SU-DHL-6 (cell line): Measurements from ENCODE around the gene RNF144B.

Source experiments
- H2AFZ ChIP-seq: fragments of 200-600 bp; sonication (generic); 2 replicates; pipeline ENCODE4 v1.6.1; 2014; ENCODE audit warnings: low read depth, mild to moderate bottlenecking, moderate library complexity, mixed read lengths, antibody characterized with exemption, low read length; ENCODE audit not compliant: severe bottlenecking
- H3F3A ChIP-seq: fragments of 200-600 bp; shearing (Covaris generic); 2 replicates; pipeline ENCODE4 v1.6.0; 2016; ENCODE audit warnings: antibody characterized with exemption, mild to moderate bottlenecking; ENCODE audit not compliant: insufficient read depth
- H3K27ac ChIP-seq: fragments of 200-600 bp; sonication (generic); 2 replicates; pipeline ENCODE4 v1.5.1; 2016; ENCODE audit warnings: low read depth, mild to moderate bottlenecking, low read length, moderate library complexity, mixed read lengths
- H3K27me3 ChIP-seq: fragments of 200-600 bp; sonication (generic), shearing (Covaris generic); 2 replicates; pipeline ENCODE4 v1.6.0; 2014; ENCODE audit warnings: mild to moderate bottlenecking, low read length
- H3K36me3 ChIP-seq: fragments of 200-600 bp; sonication (generic); 2 replicates; pipeline ENCODE4 v1.6.1; 2014; ENCODE audit warnings: mild to moderate bottlenecking, low read length, mixed read lengths
- H3K4me2 ChIP-seq: fragments of 300-600, 200-600 bp; shearing (Covaris generic), sonication (generic); 2 replicates; pipeline ENCODE4 v1.6.0; 2014; ENCODE audit warnings: low read length, low read depth, mild to moderate bottlenecking; ENCODE audit not compliant: poor library complexity, severe bottlenecking
- H3K4me3 ChIP-seq: fragments of 200-600 bp; sonication (generic); 2 replicates; pipeline ENCODE4 v1.5.1; 2014; ENCODE audit warnings: antibody characterized with exemption, low read length, mild to moderate bottlenecking, mixed read lengths; ENCODE audit not compliant: insufficient read depth, poor library complexity, severe bottlenecking
- H3K79me2 ChIP-seq: fragments of 200-600 bp; sonication (generic); 2 replicates; pipeline ENCODE4 v1.6.1; 2014; ENCODE audit warnings: mild to moderate bottlenecking, low read length, moderate library complexity; ENCODE audit not compliant: insufficient read depth
- H3K9ac ChIP-seq: fragments of 200-600 bp; sonication (generic); 2 replicates; pipeline ENCODE4 v1.7.0; 2014; ENCODE audit warnings: mild to moderate bottlenecking, low read length
- H3K9me2 ChIP-seq: fragments of 200-600 bp; sonication (generic); replicated peaks from 2 replicates; pipeline ENCODE4 v1.6.1; 2014; ENCODE audit warnings: low read length; ENCODE audit not compliant: insufficient read depth
- H3K9me3 ChIP-seq: fragments of 200-600 bp; sonication (generic); 2 replicates; pipeline ENCODE4 v1.6.1; 2014; ENCODE audit warnings: low read length, mixed read lengths; ENCODE audit not compliant: insufficient read depth
- H4K20me1 ChIP-seq: fragments of 200-600 bp; sonication (generic); 2 replicates; pipeline ENCODE4 v1.6.1; 2014; ENCODE audit warnings: low read depth, mild to moderate bottlenecking, antibody characterized with exemption, low read length, moderate library complexity, mixed read lengths
- CTCF ChIP-seq: fragments of 200-600 bp; sonication (generic); IDR thresholded peaks from one replicate; pipeline ENCODE4 v1.5.1; 2017; ENCODE audit warnings: antibody characterized with exemption, mild to moderate bottlenecking, low read length, moderate library complexity; ENCODE audit not compliant: insufficient read depth, poor library complexity, severe bottlenecking
- EZH2phosphoT487 ChIP-seq: fragments of 200-600 bp; sonication (generic), shearing (Covaris generic); conservative IDR thresholded peaks from 2 replicates; pipeline ENCODE4 v1.6.1; 2018; ENCODE audit warnings: mild to moderate bottlenecking, antibody characterized with exemption, low read length, moderate library complexity, mixed read lengths

The RNF144B gene

GRCh38 chr6:18347866-18348265, 39.3 kb upstream of the RNF144B start:
- Histone ChIP-seq H3K27ac (no peak overlapping the region), H3K27me3 (no peaks in the 10 kb centered on the region), H3K4me2 (no peak overlapping the region)

GRCh38 chr6:18349386-18349785, 37.8 kb upstream of the RNF144B start:
- Histone ChIP-seq H3K4me2 (no peak overlapping the region), H3K27ac (no peak overlapping the region), H3K9ac (no peak overlapping the region), H3K79me2 (no peaks in the 10 kb centered on the region), H3F3A (no peaks in the 10 kb centered on the region), H3K36me3 (no peaks in the 10 kb centered on the region), H4K20me1 (no peaks in the 10 kb centered on the region), H3K9me2 (no peaks in the 10 kb centered on the region), H3K9me3 (no peaks in the 10 kb centered on the region), H3K27me3 (no peaks in the 10 kb centered on the region), H2AFZ (no peak overlapping the region), H3K4me3 (no peak overlapping the region)
- TF ChIP-seq EZH2phosphoT487 (no peak), CTCF (no peak)

More at GRCh38 chr6:18347866-18348265, 39.3 kb upstream of the RNF144B start:
- Histone ChIP-seq H3K9me3 (no peaks in the 10 kb centered on the region), H3K9ac (no peak overlapping the region), H2AFZ (no peak overlapping the region), H3F3A (no peaks in the 10 kb centered on the region), H3K36me3 (no peaks in the 10 kb centered on the region), H3K79me2 (no peaks in the 10 kb centered on the region), H4K20me1 (no peaks in the 10 kb centered on the region), H3K9me2 (no peaks in the 10 kb centered on the region), H3K4me3 (no peak overlapping the region)
- TF ChIP-seq CTCF = no peak
- TF ChIP-seq EZH2phosphoT487 = no peak

GRCh38 chr6:18350271-18350670, 36.9 kb upstream of the RNF144B start:
- no peaks in the 10 kb centered on the region for H3K27me3 ChIP-seq
- H3K4me3 ChIP-seq = no peak overlapping the region
- no peaks in the 10 kb centered on the region for H3K79me2 ChIP-seq
- no peaks in the 10 kb centered on the region for H3K9me2 ChIP-seq
- H3K27ac ChIP-seq = no peak overlapping the region
- H3K36me3 ChIP-seq = no peaks in the 10 kb centered on the region
- TF ChIP-seq CTCF (no peak), EZH2phosphoT487 (no peak)
- H3F3A ChIP-seq = no peaks in the 10 kb centered on the region
- no peaks in the 10 kb centered on the region for H4K20me1 ChIP-seq
- no peak overlapping the region for H3K4me2 ChIP-seq
- no peak overlapping the region for H3K9ac ChIP-seq
- no peak overlapping the region for H2AFZ ChIP-seq
- H3K9me3 ChIP-seq = no peaks in the 10 kb centered on the region
